Activated naive CD4-positive, alpha-beta T cell treated with anti-CD3 and anti-CD28 coated beads, Interleukin-2, amount 50 U/mL, for 24 hours (primary cell): Measurements from ENCODE around the gene PTMA.

Source experiments
- H3K27ac Mint-ChIP-seq: one replicate; pipeline ENCODE4 v1.8.0; 2021; ENCODE audit warnings: mild to moderate bottlenecking, mixed read lengths
- H3K27me3 Mint-ChIP-seq: one replicate; pipeline ENCODE4 v1.8.0; 2021; ENCODE audit warnings: mixed read lengths
- H3K36me3 Mint-ChIP-seq: one replicate; pipeline ENCODE4 v1.8.0; 2021; ENCODE audit warnings: mixed read lengths
- H3K4me1 Mint-ChIP-seq: one replicate; pipeline ENCODE4 v1.8.0; 2021; ENCODE audit warnings: mixed read lengths
- H3K4me3 Mint-ChIP-seq: one replicate; pipeline ENCODE4 v1.8.0; 2021; ENCODE audit warnings: mild to moderate bottlenecking, mixed read lengths
- H3K9me3 Mint-ChIP-seq: one replicate; pipeline ENCODE4 v1.8.0; 2021; ENCODE audit warnings: mixed read lengths

PTMA gene

DNA sequence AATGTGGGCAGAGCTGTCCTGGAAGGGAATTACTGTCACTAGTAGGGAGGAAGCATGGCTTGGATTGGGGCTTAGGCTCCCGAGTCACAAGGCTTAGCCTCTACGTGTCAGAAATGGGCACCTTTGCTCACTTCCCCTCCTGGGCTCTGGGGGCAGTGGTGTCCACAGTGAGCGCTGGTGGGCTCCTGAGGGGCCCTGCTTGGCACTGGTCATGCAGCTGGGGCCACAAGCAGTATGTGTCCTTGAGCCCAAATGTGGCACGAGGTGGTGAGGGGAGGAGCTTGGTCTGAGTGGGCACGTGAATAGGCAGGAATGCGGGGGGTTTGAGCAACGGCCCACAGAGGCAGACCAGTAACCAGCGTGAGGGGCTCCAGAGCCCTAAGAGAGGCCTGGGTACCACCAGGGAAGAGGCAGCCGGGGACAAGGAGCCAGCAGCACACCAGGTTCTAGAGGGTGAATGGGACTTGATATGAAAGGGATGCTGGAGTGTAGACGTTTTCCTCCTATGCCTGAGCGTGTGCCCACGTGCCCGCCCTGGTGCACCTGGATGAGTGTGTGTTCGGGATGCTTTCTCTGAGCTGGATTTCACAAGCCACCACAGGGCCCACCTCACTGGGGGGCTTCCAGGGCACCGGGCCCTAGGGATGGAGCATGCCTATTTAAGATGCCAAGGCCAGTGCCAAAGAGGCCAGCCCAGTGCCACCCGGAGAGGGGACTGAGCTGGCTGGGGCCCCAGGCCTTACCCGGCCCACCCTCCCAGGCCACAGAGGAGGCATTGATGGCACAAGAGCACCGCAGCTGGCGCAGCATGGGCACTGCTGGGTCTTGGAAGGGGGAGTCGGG, 22.8 kb upstream of the PTMA start:
- H3K27me3 Mint-ChIP-seq = peaks cover 7% of the 10 kb centered on the region
- no peak overlapping the region for H3K4me3 Mint-ChIP-seq
- H3K4me1 Mint-ChIP-seq = peaks cover 9% of the 10 kb centered on the region

DNA sequence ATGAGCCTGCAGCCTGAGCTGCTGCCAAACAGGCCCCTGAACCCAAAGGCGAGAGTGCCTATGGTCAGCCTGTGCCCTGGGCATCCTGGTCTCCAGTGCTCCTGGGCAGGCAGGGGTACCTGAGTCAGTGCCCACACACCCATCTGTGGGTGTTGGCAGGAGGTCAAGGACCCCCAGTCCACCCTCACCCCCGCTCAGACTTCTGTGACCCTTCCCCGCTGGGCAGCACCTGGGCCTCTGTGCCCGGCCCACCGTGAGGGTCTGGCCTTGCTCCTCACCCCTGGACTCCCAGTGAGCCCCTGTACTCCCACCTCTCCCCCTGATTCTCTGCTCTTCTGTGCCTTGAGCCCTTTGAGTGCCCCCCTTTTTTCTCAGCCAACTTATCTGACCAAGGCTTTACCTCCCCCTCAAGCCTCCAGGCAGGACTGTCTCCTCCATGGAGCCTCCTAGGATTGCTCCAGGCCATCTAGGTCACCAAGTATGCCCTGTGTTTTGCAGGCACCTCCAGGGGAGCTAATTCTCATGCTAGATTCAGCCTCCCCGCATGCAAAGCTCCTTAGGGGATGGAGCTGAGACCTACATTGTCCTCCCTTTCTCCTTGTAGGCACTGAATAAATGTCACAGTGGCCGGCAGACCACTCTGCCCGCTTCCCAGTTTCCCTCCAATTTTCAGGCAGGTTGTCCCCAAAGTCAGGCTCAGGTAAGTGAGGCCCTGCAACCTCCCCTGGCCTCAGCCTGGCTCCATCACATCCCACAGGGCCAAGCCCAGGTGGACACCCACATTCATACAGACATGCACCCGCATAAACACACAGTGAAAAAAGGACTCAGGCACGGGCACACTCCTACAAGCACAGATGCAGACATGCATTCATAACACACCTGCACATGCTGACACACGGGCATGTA, 21.9 kb upstream of the PTMA start:
- Mint-ChIP-seq H3K9me3 (no peaks in the 10 kb centered on the region), H3K27ac (no peak overlapping the region), H3K36me3 (no peaks in the 10 kb centered on the region), H3K27me3 (peaks cover 6% of the 10 kb centered on the region), H3K4me3 (no peak overlapping the region), H3K4me1 (peaks cover 8% of the 10 kb centered on the region)

More for the DNA sequence above, 22.8 kb upstream of the PTMA start:
- Mint-ChIP-seq H3K27ac (peak overlapping the region; percentile 68), H3K9me3 (no peaks in the 10 kb centered on the region), H3K36me3 (no peaks in the 10 kb centered on the region)

DNA sequence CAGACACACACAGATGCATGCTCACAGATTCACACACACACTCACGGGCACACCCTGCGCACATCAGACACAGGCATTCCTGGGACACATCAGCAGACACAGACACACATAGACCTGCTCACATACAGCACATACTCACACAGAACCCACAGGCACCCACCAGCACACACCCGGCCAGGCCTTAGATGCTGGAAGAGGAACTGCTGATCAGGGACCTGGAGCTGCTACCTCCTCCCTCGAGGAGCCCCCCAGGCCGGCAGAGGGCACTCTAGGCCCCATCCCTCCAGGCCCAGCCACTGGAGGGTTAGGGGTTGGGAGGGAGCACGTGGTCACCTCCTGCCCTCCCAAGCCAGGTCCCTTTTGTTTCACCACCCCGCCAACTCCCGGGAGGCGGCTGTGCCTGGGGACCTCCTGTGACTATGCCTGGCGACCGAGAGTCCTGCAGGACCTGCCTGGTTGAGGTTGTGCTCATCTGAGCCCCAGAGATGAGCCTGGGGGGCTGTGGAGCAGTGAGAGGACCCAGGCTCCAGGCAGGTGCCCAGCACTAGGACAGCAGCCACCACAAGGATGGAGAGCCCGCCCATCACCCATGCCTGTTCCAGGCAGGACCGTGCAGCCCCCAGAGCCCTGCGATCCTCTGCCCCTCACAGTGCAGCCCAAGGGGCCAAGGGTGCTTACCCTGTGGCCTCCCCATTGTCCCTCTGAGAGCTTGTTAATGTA, 21.0 kb upstream of the PTMA start:
- Mint-ChIP-seq H3K36me3 (no peaks in the 10 kb centered on the region), H3K4me1 (peaks cover 6% of the 10 kb centered on the region), H3K4me3 (no peak overlapping the region), H3K27ac (no peak overlapping the region), H3K27me3 (peaks cover 2% of the 10 kb centered on the region), H3K9me3 (no peaks in the 10 kb centered on the region)

DNA sequence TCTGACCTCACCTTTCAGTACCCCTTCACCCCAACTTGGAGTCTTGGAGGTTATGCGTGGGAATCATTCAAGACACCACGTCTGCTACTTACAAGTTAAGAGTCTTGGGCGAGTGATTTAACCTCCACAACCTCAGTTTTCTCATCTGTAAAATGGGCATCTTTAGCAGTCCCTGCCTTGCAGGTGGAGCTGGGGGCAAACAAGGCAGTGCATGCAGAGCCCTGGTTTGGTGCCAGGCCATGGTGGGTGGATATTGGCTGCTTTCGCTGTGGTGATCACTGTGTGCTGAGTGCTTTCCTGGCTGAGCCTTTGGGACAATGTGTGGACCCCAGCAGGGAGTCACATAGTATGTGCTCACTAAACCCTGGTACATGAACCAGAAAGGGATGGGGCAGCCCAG, 20.4 kb upstream of the PTMA start:
- no peaks in the 10 kb centered on the region for H3K9me3 Mint-ChIP-seq
- H3K27ac Mint-ChIP-seq = peak overlapping the region; percentile 30
- peaks cover 6% of the 10 kb centered on the region for H3K4me1 Mint-ChIP-seq
- H3K27me3 Mint-ChIP-seq = no peaks in the 10 kb centered on the region
- no peak overlapping the region for H3K4me3 Mint-ChIP-seq
- H3K36me3 Mint-ChIP-seq = no peaks in the 10 kb centered on the region

DNA sequence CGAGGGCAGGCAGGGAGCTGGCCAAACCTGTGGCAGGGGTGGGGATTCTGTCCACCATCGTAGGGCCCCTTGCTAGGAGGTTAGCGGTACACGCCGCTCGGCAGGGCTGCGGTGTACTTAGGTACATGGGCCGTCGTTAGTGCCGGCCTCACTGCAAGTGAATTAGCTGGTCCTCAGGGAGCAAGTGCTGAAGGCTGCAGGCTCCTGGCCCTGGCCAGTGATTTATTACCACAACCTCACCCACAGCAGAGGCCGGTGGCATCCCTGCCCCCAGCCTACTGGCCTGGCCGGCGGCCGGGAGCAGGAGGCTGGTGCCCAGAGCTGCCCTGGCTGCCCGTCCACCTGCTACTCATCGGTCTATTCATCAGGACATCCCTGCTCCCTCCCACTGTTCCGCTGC, 19.6 kb upstream of the PTMA start:
- Mint-ChIP-seq H3K9me3 (no peaks in the 10 kb centered on the region), H3K36me3 (no peaks in the 10 kb centered on the region), H3K4me3 (no peak overlapping the region), H3K27ac (no peak overlapping the region), H3K4me1 (peaks cover 6% of the 10 kb centered on the region), H3K27me3 (no peaks in the 10 kb centered on the region)

DNA sequence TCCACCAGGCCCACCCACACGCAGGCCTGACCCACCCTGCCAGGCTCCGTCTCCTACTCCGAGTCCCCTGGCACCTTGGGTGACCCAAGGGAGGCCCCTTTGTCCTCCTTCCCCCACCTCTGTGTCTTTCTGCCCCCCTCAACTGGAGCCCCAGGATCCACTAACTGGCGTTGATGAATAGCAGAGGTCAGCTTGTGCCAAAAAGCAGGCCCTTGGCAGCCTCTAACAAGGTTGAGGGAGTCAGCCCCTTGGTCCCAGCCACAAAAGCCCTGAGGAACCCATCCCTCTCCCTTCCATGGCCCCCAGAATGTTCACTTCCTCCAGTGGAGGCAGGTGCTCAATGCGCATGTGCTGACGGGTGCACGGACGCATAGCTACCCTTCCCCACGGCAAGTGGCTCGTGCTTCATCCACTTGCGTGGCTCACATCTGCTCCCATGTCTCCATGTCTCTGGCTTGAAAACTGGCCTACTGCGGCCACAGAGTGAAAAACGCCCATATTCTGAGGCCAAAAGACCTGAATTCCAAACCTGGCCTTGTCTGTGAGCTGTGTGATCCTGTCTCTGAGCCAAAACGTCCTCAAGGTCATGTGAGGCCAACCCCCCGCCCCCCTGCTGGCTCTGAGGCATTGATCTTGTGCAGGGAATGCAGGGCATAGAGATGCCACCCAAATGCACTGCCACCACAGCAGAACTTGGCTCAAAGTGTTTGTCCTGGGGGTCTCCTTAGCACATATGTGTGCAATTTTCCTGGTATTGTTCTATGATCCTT, 19.0 kb upstream of the PTMA start:
- no peak overlapping the region for H3K4me3 Mint-ChIP-seq
- H3K36me3 Mint-ChIP-seq = no peaks in the 10 kb centered on the region
- no peak overlapping the region for H3K27ac Mint-ChIP-seq
- peaks cover 6% of the 10 kb centered on the region for H3K4me1 Mint-ChIP-seq
- H3K9me3 Mint-ChIP-seq = no peaks in the 10 kb centered on the region
- H3K27me3 Mint-ChIP-seq = no peaks in the 10 kb centered on the region

DNA sequence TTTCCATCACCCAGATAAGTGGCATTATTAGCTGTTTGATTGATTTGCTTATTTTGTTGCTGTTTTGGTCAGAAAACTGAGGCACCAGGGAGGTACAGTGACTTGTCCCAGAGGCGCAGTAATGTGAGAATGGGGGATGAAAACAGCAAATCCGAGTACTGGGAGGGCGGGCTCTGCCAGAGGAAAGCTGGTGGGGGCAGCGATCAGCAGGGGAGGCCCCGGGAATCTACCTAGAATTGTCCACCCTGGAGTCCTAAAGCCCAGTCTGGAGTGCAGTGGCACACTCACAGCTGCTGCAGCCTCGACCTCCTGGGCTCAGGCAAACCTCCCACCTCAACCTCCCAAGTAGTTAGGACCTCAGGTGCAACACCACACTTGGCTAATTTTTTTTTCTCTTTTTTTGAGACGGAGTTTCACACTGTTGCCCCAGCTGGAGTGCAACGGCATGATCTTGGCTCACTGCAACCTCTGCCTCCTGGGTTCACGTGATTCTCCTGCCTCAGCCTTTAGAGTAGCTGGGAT, 17.0 kb upstream of the PTMA start:
- Mint-ChIP-seq H3K27ac (no peak overlapping the region), H3K27me3 (no peaks in the 10 kb centered on the region), H3K9me3 (no peaks in the 10 kb centered on the region), H3K4me1 (peaks cover 6% of the 10 kb centered on the region), H3K36me3 (no peaks in the 10 kb centered on the region), H3K4me3 (no peak overlapping the region)

DNA sequence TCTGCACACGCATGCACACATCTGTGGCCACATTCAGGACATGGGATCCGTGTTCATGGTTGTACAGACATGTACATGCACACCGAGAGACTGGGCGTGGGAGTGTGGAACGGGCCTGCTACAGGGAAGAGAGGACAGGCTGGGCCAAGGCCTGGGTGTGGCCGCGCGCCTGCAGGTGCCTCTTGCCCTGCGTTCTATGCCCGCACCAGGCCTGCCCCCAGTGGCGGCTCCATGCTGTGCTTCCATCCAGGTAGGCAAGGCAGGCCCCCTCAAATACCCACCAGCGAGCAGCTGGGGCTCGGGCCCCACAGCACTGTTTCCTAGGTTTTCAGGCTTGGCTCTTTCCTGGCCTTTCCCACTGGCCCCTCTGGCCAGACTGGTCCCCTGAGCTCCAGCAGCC, 15.5 kb upstream of the PTMA start:
- Mint-ChIP-seq H3K27ac (no peak overlapping the region), H3K9me3 (no peaks in the 10 kb centered on the region), H3K27me3 (no peaks in the 10 kb centered on the region), H3K4me3 (no peak overlapping the region), H3K36me3 (no peaks in the 10 kb centered on the region), H3K4me1 (no peaks in the 10 kb centered on the region)

DNA sequence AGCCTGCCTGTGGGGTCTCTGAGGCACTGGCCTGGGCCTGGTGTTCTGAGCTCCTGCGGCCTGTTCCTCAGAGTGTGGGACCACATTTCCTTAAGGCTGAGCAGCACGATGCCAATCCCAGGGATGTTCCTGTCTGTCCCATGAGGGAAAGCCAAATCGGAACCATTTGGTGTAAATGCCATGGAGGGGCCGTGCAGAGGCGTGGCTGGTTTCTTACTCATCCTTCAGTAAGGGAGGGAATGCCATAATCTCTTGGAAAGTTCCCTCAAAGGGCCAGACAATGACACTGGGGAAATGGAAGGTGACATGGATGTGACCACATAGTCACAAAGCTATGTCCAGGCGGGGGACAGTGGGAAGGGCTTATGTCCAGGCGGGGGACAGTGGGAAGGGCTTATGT, 14.4 kb upstream of the PTMA start:
- H3K4me1 Mint-ChIP-seq = no peaks in the 10 kb centered on the region
- no peaks in the 10 kb centered on the region for H3K27me3 Mint-ChIP-seq
- no peak overlapping the region for H3K4me3 Mint-ChIP-seq
- no peaks in the 10 kb centered on the region for H3K9me3 Mint-ChIP-seq
- H3K27ac Mint-ChIP-seq = no peak overlapping the region
- H3K36me3 Mint-ChIP-seq = no peaks in the 10 kb centered on the region

DNA sequence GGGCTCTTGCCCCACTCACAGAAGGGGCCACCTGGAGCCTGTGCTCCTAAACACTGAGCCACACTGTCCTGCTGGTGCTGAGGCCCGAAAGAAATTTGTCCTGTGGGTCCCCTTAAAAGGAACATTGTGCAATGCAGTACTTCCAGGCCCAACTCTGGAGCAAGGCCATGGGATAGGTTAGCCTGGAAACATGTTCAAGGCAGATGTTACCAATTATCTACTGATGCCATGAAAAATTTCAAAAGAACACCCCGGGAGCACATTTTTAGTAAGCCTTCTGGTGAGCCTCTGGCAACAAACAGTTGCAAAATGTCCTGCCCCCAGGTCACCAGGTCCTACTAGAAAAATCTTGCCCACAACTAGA, 12.3 kb upstream of the PTMA start:
- no peak overlapping the region for H3K27ac Mint-ChIP-seq

DNA sequence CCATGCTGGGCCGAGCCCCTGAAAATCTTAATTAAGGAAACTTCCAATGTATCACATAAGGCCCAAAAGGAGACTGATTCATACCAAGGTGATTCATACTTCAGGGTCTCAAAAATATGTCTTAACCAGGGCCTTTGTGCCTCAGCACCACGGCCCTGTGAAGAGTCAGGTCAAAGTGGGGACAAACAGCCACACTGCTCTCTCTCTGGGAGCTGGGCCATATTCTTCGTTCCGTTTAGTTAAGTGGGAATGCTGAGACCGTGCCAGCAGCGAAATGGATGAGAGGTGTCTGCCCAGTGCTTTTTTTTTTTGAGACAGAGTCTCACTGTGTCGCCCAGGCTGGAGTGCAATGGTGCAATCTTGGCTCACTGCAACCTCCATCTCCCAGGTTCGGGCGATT, 9.3 kb upstream of the PTMA start:
- no peak overlapping the region for H3K27ac Mint-ChIP-seq
- no peaks in the 10 kb centered on the region for H3K4me1 Mint-ChIP-seq
- no peaks in the 10 kb centered on the region for H3K27me3 Mint-ChIP-seq
- no peaks in the 10 kb centered on the region for H3K36me3 Mint-ChIP-seq
- no peak overlapping the region for H3K4me3 Mint-ChIP-seq
- H3K9me3 Mint-ChIP-seq = no peaks in the 10 kb centered on the region

More for the DNA sequence above, 12.3 kb upstream of the PTMA start:
- Mint-ChIP-seq H3K4me3 (no peak overlapping the region), H3K27me3 (no peaks in the 10 kb centered on the region), H3K36me3 (no peaks in the 10 kb centered on the region), H3K4me1 (no peaks in the 10 kb centered on the region), H3K9me3 (no peaks in the 10 kb centered on the region)

DNA sequence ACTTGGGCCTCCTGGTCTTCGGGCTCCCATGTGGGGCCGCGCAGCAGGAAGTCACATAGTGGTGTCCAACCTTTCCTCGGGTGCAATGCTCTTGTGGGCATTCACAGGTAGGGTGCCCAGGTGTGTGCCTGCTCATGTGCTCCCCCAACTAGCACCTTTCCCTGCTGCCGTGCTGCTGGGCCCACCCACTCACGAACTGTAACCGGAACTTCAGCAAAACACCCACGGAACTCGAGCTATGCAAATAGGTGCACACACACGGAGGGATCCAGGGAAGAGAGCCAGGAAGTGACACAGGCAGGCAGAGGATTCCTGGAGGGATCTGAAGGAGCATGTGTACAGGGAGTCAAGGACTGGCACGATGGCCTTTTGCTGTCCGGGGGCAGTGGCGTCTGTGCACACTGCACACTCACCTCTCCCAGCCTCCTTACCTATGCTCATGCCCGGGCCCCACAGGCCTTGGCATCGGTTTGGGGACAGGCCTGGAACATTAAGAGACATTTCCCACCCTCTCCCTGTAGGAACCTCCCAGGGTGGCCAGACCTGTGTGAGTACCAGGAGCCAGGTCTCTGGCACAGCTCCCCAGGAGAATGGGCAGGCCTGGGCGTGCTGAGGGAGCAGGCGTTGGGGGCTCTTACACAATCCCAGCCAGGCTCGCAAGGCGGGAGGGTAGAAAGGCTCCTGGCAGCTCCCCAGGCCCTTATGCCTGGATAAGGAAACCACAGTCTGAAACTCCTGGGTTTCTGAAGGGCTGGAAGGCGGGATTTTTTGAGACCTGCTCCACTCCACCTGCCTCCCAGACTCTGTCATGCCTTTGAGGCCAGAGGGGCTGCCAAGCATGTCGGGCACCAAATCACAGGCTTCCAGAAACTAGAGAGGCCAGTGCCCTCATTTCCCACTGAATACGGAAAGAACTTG, 6.6 kb upstream of the PTMA start:
- Mint-ChIP-seq H3K4me1 (peaks cover 9% of the 10 kb centered on the region), H3K9me3 (no peaks in the 10 kb centered on the region), H3K27ac (no peak overlapping the region), H3K4me3 (no peak overlapping the region), H3K27me3 (no peaks in the 10 kb centered on the region), H3K36me3 (no peaks in the 10 kb centered on the region)

DNA sequence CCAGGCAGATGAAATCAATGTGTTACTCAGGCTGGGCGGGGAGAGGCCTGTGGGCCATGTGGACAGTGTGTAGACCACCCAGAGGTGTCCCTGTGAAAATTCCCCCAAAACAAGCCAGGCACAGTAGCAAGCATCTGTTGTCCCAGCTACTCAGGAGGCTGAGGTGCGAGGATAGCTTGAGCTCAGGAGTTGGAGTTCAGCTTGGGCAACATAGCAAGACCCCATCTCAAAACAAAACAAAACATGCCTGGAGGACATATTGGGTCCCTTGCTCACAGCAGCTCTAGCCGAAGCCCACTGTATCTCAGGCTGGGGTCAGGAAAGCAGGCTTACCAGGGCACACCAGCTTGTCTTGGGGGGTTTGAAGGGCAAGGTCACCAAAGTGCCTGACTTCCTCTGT, 4.3 kb upstream of the PTMA start:
- peaks cover 2% of the 10 kb centered on the region for H3K36me3 Mint-ChIP-seq
- peak overlapping the region; percentile 24 for H3K4me3 Mint-ChIP-seq
- peaks cover 9% of the 10 kb centered on the region for H3K4me1 Mint-ChIP-seq
- H3K27ac Mint-ChIP-seq = no peak overlapping the region
- no peaks in the 10 kb centered on the region for H3K9me3 Mint-ChIP-seq
- H3K27me3 Mint-ChIP-seq = no peaks in the 10 kb centered on the region
